HCT116 (cell line): ENCODE results near the gene AP1M2. TPM values are rescaled to one million over a fixed set of nuclear protein-coding genes. Genes with fewer than 3 reads are reported as not detected.

Source experiments
- ATAC-seq: fragments of 200-7000 bp; cut with Tn5 transposase; 2 replicates; pipeline ENCODE4 v1.9.1; 2020; ENCODE audit warnings: mild to moderate bottlenecking, moderate library complexity
- BruUV-seq: library from RNA; stranded (reverse); fragments of 400-500 nt; replicated peaks from 2 replicates; lab custom pipeline; 2021; lab: Mats Ljungman, UMichigan
- CTCF ChIA-PET: fragments of 300-600 bp; sonication (Branson Sonifier 250); formaldehyde crosslinking; loops from one replicate; lab custom pipeline; 2021; ENCODE audit warnings: antibody characterized with exemption; lab: Charles Lee
- POLR2A ChIA-PET: fragments of 300-600, 350-600 bp; sonication (Branson Sonifier 250); formaldehyde crosslinking; loops from one replicate; lab custom pipeline; 2021; ENCODE audit warnings: antibody characterized with exemption; lab: Charles Lee
- RAD21 ChIA-PET, 2 experiments: fragments of 300-600 bp; sonication (Branson Sonifier 250); formaldehyde crosslinking; loops; one replicate each; lab custom pipeline; 2023; ENCODE audit warnings: low total read pairs in 2 of 2; ENCODE audit not compliant: uncharacterized antibody in 2 of 2, unreplicated experiment in 2 of 2, low non-redundant PET in 1 of 2; lab: Charles Lee
- DNase-seq: peaks from one replicate; pipeline ENCODE4 v3.0.0-alpha.2; 2010; ENCODE audit warnings: low read depth, low spot score
- H2AFZ ChIP-seq: fragments of 200-600 bp; shearing (Covaris generic), sonication (generic); 2 replicates; pipeline ENCODE4 v1.6.1; 2017; ENCODE audit warnings: low read depth, mixed run types, mixed read lengths, antibody characterized with exemption, low read length; ENCODE audit not compliant: poor library complexity, severe bottlenecking
- H3K27ac ChIP-seq: 2 replicates; pipeline ENCODE4 v1.5.1; 2012; ENCODE audit warnings: low read depth, low read length
- H3K27me3 ChIP-seq: fragments of 200-600 bp; sonication (generic); 2 replicates; pipeline ENCODE4 v1.6.1; 2016; ENCODE audit warnings: mixed run types, low read length, mixed read lengths; ENCODE audit not compliant: insufficient read depth
- H3K36me3 ChIP-seq, 2 experiments: fragments of 200-500 bp in 1 of 2; fragments of 200-600 bp in 1 of 2; sonication (Bioruptor generic) in 1 of 2; sonication (generic) in 1 of 2; 2 replicates each; pipeline versions ENCODE4 v1.5.1 to v1.6.1; 2014 to 2016; ENCODE audit warnings: low read length in 2 of 2, inconsistent platforms in 1 of 2, mixed read lengths in 1 of 2, mixed run types in 1 of 2; ENCODE audit not compliant: insufficient read depth in 2 of 2, control insufficient read depth in 1 of 2
- H3K4me1 ChIP-seq, 2 experiments: fragments of 200-600 bp in 1 of 2; sonication (generic) in 1 of 2; 2 replicates each; pipeline versions ENCODE4 v1.5.1 to v1.6.1; 2012 to 2017; ENCODE audit warnings: low read length in 2 of 2, inconsistent platforms in 1 of 2, mild to moderate bottlenecking in 1 of 2, mixed read lengths in 1 of 2, mixed run types in 1 of 2, moderate library complexity in 1 of 2; ENCODE audit not compliant: insufficient read depth in 2 of 2, control insufficient read depth in 1 of 2
- H3K4me2 ChIP-seq: fragments of 200-600 bp; sonication (generic); 2 replicates; pipeline ENCODE4 v1.6.1; 2017; ENCODE audit warnings: mixed run types, low read length, mixed read lengths
- H3K4me3 ChIP-seq, 2 experiments: fragments of 200-600 bp in 1 of 2; sonication (generic) in 1 of 2; replicated peaks in 1 of 2; 2 replicates each; pipeline ENCODE4 v1.5.1; 2011 to 2016; ENCODE audit warnings: low read length in 2 of 2, control low read depth in 1 of 2, low read depth in 1 of 2, mild to moderate bottlenecking in 1 of 2, mixed read lengths in 1 of 2, mixed run types in 1 of 2
- H3K79me2 ChIP-seq: fragments of 200-600 bp; sonication (generic); 2 replicates; pipeline ENCODE4 v1.6.1; 2017; ENCODE audit warnings: mild to moderate bottlenecking, mixed run types, low read length, moderate library complexity, mixed read lengths; ENCODE audit not compliant: insufficient read depth
- H3K9ac ChIP-seq: fragments of 200-600 bp; sonication (generic); 2 replicates; pipeline ENCODE4 v1.6.1; 2016; ENCODE audit warnings: low read length, mixed read lengths
- H3K9me2 ChIP-seq: fragments of 200-600 bp; sonication (generic), shearing (Covaris generic); 2 replicates; pipeline ENCODE4 v1.6.1; 2017; ENCODE audit warnings: mixed run types, mild to moderate bottlenecking, moderate library complexity; ENCODE audit not compliant: insufficient read depth
- H3K9me3 ChIP-seq, 2 experiments: fragments of 200-500 bp in 1 of 2; fragments of 200-600 bp in 1 of 2; sonication (Bioruptor generic) in 1 of 2; sonication (generic) in 1 of 2; 2 replicates each; pipeline ENCODE4 v1.6.1; 2014 to 2017; ENCODE audit warnings: low read length in 2 of 2, mixed read lengths in 2 of 2, inconsistent platforms in 1 of 2, low read depth in 1 of 2, mild to moderate bottlenecking in 1 of 2, mixed run types in 1 of 2, moderate library complexity in 1 of 2; ENCODE audit not compliant: control insufficient read depth in 1 of 2, insufficient read depth in 1 of 2
- H4K20me1 ChIP-seq: fragments of 200-600 bp; sonication (generic), shearing (Covaris generic); 2 replicates; pipeline ENCODE4 v1.6.1; 2017; ENCODE audit warnings: mixed run types, mild to moderate bottlenecking, moderate library complexity; ENCODE audit not compliant: insufficient read depth
- CBX3 ChIP-seq: IDR thresholded peaks from 2 replicates; pipeline ENCODE4 v1.6.1; 2012; ENCODE audit warnings: low read depth
- CTCF ChIP-seq, 3 experiments: fragments of 200-600 bp in 1 of 3; sonication (generic) in 1 of 3; IDR thresholded peaks in 2 of 3; conservative IDR thresholded peaks in 1 of 3; 2 replicates each; pipeline ENCODE4 v1.5.1; 2012 to 2017; ENCODE audit warnings: low read depth in 2 of 3, low read length in 2 of 3, antibody characterized with exemption in 1 of 3, borderline replicate concordance in 1 of 3, control low read depth in 1 of 3, mild to moderate bottlenecking in 1 of 3, mixed read lengths in 1 of 3, mixed run types in 1 of 3, moderate library complexity in 1 of 3; ENCODE audit not compliant: insufficient read depth in 1 of 3
- EGR1 ChIP-seq: IDR thresholded peaks from 2 replicates; pipeline ENCODE4 v1.6.1; 2012; ENCODE audit warnings: low read depth
- EZH2phosphoT487 ChIP-seq: fragments of 200-600 bp; IDR thresholded peaks from 2 replicates; pipeline ENCODE4 v1.6.1; 2018; ENCODE audit warnings: antibody characterized with exemption, borderline replicate concordance
- POLR2AphosphoS5 ChIP-seq: IDR thresholded peaks from 2 replicates; pipeline ENCODE4 v1.6.1; 2011; ENCODE audit warnings: mild to moderate bottlenecking, low read depth, low read length, moderate library complexity
- SP1 ChIP-seq: IDR thresholded peaks from 2 replicates; pipeline ENCODE4 v1.6.1; 2012; ENCODE audit warnings: low read depth
- SRF ChIP-seq: IDR thresholded peaks from 2 replicates; pipeline ENCODE4 v1.6.1; 2012; ENCODE audit warnings: low read depth
- ZFX ChIP-seq: fragments of 450-650 bp; IDR thresholded peaks from 2 replicates; pipeline ENCODE4 v1.6.1; 2017
- ZNF274 ChIP-seq: fragments of 200-500 bp; sonication (Bioruptor generic); IDR thresholded peaks from 2 replicates; pipeline ENCODE4 v1.6.1; 2014; ENCODE audit warnings: mild to moderate bottlenecking, low read depth, low read length, inconsistent platforms
- intact Hi-C: fragments of 100-400 bp; cut with micrococcal nuclease; formaldehyde crosslinking; loops from 2 replicates; pipeline ENCODE4 v1.10.0; 2022
- total RNA-seq: library from RNA; stranded (reverse); gene quantifications from one replicate; pipeline ENCODE4 v1.2.1, GENCODE V29; 2021; ENCODE audit not compliant: unreplicated experiment
- TF ChIP-seq, protein P1 (sequence below): IDR thresholded peaks from 2 replicates; pipeline ENCODE4 v1.6.1; 2012; ENCODE audit warnings: low read depth

AP1M2 gene
- total RNA-seq, 1 experiment from 2014 or later, result 111 TPM

DNA sequence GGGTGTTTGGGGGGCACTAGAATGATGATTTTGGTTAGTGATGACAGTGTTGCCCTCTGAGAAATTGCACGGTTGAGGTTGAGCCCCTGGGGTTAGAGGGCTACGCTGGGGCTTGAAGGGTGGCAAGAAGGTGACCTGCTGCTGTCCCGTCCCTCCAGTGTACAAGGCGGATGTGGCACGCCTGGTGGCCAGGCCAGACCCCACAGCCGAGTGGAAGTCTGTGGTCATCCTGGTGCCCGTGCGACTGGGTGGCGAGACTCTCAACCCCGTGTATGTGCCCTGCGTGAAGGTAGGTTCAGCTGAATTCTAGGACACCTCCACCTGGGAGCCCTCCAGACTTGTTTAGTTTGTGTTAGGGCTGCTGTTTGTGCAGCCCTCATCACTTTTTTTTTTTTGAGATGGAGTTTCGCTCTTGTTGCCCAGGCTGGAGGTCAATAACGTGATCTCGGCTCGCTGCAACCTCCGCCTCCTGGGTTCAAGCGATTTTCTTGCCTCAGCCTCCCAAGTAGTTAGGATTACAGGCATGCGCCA lies 38.3 kb downstream of the AP1M2 start:
- no peak overlapping the region for H3K4me2 ChIP-seq
- intact Hi-C loops, result no loop called here
- H4K20me1 ChIP-seq, result no peaks in the 10 kb centered on the region
- RAD21 ChIA-PET, result no interaction called here
- H3K27me3 ChIP-seq, result no peaks in the 10 kb centered on the region
- ATAC-seq (no peak), DNase-seq (no peak)
- H3K9me3 ChIP-seq, result no peaks in the 10 kb centered on the region
- H3K9ac ChIP-seq, result no peak overlapping the region
- no peak overlapping the region for H3K4me3 ChIP-seq
- no TSS peak for BruUV-seq
- H3K4me1 ChIP-seq, result peaks cover 4 to 9% of the 10 kb centered on the region in 2 experiments; a peak in 3 of 4 replicates
- POLR2A ChIA-PET, result no interaction called here
- peaks cover 12 to 26% of the 10 kb centered on the region in 2 experiments; a peak in 3 of 4 replicates for H3K36me3 ChIP-seq
- H3K27ac ChIP-seq, result no peak overlapping the region
- TF ChIP-seq CTCF (IDR thresholded peaks at IDR 0.05 in 2 of 3, conservative IDR thresholded peaks at IDR 0.05 in 1 of 3; ENCODE audit: borderline replicate concordance in 1 of 3, insufficient read depth in 1 of 3, low read depth in 2 of 3, low read length in 2 of 3) (no peak), SP1 (no peak), POLR2AphosphoS5 (no peak), EGR1 (no peak), ZNF274 (no peak)
- CTCF ChIA-PET, result no interaction called here
- H2AFZ ChIP-seq, result no peak overlapping the region
- peaks cover 24% of the 10 kb centered on the region for H3K79me2 ChIP-seq
- no peaks in the 10 kb centered on the region for H3K9me2 ChIP-seq

DNA sequence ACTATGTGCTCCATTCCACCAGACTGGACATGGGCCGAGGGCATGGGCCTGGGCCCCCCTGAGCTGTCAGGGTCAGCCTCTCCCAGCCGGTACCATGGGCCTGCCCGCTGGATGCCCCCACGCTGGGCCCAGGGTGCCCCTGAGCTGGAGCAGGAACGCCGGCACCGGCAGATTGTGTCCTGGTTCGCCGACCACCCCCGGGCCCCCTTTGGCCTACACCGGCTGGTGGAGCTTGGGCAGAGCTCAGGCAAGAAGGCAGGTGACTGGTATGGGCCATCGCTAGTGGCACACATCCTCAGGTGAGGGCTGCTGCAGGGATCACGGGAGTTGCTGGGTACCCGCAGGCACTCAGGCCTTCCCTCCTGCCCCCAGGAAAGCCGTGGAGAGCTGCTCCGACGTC lies 40.3 kb downstream of the AP1M2 start:
- POLR2A ChIA-PET, result no interaction called here
- no peaks in the 10 kb centered on the region for H4K20me1 ChIP-seq

More for the DNA sequence above, 40.3 kb downstream of the AP1M2 start:
- Histone ChIP-seq H3K36me3 (peaks cover 3 to 7% of the 10 kb centered on the region in 2 experiments; a peak in 1 of 4 replicates), H3K4me2 (no peak overlapping the region), H3K4me1 (peaks cover 10 to 18% of the 10 kb centered on the region in 2 experiments; a peak in 3 of 4 replicates), H3K27me3 (no peaks in the 10 kb centered on the region), H3K9me2 (no peaks in the 10 kb centered on the region), H3K9me3 (no peaks in the 10 kb centered on the region), H3K4me3 (no peak overlapping the region), H3K79me2 (peaks cover 24% of the 10 kb centered on the region), H3K9ac (no peak overlapping the region), H2AFZ (no peak overlapping the region), H3K27ac (no peak overlapping the region)
- ATAC-seq, result no peak
- TSS peak; percentile 40 for BruUV-seq
- intact Hi-C loops, result no loop called here
- DNase-seq, result no peak
- ChIA-PET RAD21 (no interaction called here), CTCF (no interaction called here)
- TF ChIP-seq EZH2phosphoT487, result no peak
- TF ChIP-seq, protein P1, sequence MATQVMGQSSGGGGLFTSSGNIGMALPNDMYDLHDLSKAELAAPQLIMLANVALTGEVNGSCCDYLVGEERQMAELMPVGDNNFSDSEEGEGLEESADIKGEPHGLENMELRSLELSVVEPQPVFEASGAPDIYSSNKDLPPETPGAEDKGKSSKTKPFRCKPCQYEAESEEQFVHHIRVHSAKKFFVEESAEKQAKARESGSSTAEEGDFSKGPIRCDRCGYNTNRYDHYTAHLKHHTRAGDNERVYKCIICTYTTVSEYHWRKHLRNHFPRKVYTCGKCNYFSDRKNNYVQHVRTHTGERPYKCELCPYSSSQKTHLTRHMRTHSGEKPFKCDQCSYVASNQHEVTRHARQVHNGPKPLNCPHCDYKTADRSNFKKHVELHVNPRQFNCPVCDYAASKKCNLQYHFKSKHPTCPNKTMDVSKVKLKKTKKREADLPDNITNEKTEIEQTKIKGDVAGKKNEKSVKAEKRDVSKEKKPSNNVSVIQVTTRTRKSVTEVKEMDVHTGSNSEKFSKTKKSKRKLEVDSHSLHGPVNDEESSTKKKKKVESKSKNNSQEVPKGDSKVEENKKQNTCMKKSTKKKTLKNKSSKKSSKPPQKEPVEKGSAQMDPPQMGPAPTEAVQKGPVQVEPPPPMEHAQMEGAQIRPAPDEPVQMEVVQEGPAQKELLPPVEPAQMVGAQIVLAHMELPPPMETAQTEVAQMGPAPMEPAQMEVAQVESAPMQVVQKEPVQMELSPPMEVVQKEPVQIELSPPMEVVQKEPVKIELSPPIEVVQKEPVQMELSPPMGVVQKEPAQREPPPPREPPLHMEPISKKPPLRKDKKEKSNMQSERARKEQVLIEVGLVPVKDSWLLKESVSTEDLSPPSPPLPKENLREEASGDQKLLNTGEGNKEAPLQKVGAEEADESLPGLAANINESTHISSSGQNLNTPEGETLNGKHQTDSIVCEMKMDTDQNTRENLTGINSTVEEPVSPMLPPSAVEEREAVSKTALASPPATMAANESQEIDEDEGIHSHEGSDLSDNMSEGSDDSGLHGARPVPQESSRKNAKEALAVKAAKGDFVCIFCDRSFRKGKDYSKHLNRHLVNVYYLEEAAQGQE, result no peak
- TF ChIP-seq SRF, result no peak
- TF ChIP-seq CBX3, result no peak
- TF ChIP-seq ZFX, result no peak
- no peak for TF ChIP-seq EGR1
